NCI-H1436 treated with DMSO at 0.1 percent for 48 hours (cell line): ENCODE measurements around the gene MYOCOS.
"Not testable (repeated sequence)": the region's sequence is repeated elsewhere in the genome, so short reads cannot be mapped to it uniquely, and the experiment has no call there.

Experiments used
- DNase-seq: peaks from one replicate; lab custom pipeline; 2025; lab: John Stamatoyannopoulos, UW

The MYOCOS gene, protein sequence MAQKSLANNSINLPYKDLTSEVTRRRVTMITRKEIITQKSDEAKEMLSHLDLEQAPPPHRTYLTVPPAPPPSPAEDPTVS

DNA sequence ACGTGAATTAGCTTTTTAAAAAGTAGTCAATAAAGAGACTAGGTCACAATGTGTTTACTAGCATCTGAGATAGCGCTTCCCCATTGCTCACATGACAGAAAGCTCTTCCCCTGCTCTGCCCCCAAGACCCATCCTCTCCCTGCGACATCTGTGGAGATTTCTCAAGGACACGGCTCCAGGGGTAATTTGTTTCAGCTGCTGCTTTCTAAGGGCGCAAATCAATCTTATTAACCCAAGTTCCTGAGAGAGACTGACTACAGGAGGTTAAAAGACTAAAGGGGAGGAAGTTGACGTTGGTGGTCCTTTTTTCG lies at the start of gene MYOCOS:
TSS of gene MYOCOS (plus strand) at position 92 of the 311 bp plus-strand sequence. CDS start 1,641 bp downstream, outside the sequence.
- DNase-seq = no peak

DNA sequence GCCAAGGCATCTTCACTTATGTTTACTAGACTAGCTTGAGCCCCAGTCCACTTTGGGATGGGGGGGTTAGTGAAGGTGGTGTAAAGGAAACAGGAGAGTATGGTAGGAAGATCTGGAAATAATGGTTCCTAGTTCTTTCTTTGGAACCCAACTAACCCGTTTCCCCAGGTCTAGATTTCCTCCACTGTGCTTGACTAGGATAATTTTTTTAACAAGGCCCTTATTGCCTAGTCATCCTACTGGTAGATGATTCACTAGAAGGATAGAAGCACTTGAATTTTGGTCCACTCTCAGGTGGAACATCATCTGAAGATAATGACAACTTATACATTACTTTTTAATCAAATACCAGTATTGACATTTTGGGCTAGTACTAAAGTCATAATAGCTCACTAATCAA lies 45.9 kb upstream of the MYOCOS start:
- DNase-seq = no peak

DNA sequence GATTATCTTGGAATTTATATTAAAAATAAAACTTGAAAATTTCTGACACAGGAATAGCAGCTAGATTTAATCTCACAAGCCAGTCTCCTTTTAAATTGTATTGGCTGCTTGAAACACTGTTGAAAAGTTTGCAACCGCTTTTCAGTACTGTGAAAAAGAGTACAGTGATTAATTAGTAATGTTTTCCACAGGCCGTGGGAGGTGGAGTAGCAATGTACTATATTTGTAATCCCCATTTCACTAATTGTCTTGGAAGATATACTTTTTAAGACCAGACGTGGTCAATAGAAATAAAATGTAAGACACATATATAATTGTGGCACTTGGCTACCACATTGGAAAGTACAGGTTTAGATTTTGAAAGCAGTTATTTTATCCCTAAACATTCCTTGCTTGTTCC lies 40.8 kb upstream of the MYOCOS start:
- DNase-seq = no peak

DNA sequence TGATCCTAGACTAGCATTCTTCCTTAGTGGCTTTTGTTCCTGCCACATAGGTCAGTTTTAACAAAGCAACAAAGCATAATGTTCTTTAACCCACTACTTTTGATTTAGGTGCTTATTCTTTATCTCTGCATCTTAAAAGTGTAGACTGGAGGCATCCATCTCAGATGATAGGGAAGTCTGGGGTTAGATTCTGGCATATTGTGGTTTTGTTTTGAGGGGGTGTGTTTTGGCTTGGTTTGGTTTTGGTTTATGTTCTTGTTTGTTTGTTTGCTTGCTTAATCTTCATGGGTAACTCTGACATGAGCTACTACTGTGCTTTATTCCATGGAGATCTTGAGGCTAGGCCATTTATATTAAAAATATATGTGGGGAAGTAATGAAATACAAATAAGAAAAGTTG lies 40.3 kb upstream of the MYOCOS start:
- no peak for DNase-seq

DNA sequence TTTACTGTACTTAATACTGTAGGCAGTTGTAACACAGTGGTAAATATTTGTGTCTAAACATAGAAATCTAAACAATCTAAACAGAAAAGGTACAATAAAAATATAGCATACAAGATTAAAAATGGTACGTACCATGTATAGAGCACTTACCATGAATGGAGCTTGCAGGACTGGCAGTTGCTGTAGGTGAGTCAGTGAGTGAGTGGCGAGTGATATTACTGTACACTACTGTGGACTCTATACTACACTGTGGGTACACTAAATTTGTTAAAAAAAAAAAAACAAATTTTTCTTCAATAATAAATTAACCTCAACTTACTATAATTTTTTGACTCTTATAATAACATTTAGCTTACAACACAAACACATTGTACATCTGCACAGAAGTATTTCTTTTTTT lies 39.5 kb upstream of the MYOCOS start:
- no peak for DNase-seq

DNA sequence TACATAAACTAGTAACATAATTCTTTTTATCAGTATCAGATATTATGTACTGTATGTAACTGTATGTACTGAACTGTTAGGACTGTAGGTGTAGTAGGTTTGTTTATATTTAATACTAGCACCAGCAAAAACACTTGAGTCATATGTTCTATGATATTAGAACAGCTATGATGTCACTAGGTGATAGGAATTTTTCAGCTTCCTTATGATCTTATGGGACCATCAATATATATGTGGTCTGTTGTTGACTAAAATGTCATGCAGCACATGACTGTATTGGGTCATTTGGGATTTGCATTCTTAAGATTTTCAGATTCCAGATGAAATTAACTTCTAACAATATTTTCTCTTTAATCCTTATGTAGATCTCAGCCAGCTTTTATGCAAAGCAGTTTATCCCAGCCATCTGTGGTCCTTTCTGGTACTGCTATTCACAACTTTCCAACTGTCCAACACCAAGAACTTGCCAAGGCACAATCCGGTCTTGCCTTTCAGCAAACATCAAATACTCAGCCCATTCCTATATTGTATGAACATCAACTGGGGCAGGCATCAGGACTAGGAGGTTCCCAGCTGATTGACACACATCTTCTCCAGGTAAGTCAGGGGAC lies 38.3 kb upstream of the MYOCOS start:
- no peak for DNase-seq

DNA sequence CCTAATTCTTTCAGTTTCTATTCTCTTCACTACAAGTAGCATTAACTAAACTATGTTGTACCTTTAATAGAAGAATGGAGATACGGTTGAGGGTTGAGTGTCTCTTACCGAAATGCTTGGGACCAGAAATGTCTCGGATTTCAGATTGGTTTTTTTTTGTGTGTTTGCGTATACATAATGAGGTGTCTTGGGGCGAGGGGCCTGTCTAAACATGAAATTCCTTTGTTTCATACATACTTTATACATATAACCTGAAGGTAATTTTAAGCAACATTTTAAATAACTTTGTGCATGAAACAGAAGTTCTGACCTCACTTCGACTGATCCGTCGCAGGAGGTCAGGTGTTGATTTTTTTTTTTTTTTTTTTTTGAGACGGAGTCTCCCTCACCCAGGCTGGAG lies 36.3 kb upstream of the MYOCOS start:
- no peak for DNase-seq

DNA sequence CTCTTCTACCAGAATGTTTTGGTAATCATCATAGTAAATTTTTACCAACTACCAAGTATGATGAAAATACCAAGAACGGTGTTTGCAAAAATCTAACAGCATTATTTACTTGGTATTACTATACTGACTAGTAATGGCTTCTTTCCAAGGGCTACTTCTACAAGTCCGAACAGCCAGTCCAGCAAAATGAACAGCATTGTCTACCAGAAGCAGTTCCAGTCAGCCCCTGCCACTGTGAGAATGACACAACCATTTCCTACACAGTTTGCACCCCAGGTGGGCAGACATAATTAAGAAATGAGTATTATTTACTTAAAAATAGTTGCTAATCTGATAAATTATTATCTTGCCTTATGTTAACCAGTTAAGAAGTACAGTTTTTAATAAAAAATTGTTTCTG lies 33.8 kb upstream of the MYOCOS start:
- DNase-seq = no peak

DNA sequence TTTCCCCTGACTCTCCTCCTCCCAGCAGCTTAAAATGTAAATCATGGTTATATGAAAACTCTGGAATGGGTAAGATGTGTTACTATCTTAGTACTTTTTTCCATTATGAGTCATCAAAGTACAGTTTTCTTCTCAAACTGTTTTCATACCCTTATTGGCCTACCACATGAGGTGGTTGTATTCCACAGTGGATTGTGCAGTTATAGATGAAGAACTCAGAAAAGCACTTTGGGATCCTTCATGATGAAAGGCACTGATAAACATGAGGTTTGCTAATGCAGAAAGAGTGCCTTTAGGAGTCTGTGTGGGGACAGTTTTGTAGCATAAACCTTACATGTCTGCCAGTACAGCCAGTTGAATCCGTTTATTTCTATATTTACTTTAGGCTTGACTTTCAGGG lies 32.0 kb upstream of the MYOCOS start:
- DNase-seq = no peak

DNA sequence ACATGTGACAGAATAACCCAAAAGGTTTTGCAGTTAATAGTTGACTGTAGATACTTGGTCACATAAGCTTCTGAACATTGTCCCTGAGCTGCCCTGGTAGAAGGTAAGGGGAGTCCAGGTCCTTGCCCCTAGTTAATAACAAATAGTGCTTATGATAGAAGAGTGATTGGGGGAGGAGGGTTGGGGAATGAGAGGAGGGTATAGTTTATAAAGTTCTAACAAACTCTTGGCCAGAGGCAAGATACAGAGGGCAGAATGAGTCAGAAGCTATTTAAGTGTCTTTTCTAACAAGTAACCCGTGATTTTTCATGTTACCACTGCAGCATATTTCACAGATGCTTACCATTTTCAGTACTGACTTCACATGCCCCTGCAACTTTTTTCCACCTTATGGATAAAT lies 26.7 kb upstream of the MYOCOS start:
- DNase-seq = no peak

DNA sequence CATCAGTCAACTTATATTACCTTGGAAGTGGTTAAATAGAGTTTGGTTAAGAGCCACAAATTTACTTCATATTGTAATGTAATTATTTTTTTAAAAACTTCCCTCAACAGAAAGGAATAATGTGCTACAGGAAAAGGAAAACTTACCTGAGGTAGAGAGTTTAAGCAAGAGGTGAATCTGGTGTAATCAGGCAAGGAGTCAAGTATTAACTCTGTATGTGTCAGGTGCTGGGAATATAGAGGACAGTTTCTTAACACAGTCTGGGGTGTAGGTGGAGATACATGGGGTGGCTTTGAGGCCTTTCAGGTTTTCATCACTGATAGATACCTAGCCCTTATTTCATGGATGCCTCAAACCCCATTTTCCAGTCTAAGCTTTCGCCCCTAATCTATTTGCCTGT lies 25.9 kb upstream of the MYOCOS start:
- DNase-seq = no peak

DNA sequence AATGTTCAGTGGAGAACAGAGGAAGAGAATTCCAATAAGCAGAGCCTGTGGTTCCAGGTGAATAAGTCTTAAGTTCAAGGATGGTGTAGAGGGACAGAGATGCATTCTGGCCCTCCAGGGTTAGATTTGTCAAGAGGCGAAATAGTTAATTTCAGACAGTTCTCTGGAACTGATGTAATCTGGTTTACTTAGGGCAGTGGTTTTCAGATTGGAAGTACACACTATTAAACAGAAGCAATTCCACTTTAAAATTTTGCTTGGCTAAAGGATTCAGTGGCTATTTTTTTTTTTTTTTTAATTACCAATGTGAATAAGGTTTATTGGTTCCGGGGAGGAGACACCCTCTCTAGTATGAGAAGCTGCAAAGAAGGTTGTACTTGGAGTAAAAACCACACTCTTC lies 25.3 kb upstream of the MYOCOS start:
- no peak for DNase-seq

DNA sequence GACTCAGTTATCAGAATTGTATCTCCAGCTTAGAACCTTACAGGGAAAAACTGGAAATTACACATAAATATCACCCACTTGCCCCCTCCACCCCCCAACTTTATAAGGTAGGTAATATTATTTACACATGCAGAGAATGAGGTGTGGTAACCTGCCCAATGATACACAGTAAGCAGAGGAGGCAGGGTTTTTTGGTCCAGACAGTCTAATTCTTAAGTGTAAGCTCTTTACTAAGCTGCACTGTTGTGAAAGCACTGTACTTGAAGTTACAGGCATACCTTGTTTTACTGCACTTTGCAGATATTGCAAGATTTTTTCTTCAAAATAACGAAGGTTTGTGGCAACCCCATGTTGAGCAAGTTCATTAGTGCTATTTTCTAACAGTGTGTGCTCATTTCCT lies 24.8 kb upstream of the MYOCOS start:
- no peak for DNase-seq

DNA sequence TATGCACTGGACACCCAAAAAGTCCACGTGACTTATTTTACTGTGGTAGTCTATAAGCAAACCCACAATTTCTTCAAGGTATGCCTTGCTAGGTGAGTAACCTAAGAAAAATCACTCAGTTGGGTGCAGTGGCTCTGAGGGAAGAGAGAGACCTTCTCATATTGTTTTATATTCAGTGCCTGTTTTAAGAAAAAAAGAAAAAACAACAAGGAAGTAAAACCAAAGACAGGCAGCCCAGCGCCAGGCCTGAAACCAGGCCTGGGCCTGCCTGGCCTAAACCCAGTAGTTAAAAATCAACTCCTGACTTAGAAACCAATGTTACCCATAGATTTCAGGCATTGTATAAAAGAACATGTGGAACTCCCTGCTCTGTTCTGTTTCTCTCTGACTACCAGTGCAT lies 21.7 kb upstream of the MYOCOS start:
- not testable (repeated sequence) for DNase-seq

DNA sequence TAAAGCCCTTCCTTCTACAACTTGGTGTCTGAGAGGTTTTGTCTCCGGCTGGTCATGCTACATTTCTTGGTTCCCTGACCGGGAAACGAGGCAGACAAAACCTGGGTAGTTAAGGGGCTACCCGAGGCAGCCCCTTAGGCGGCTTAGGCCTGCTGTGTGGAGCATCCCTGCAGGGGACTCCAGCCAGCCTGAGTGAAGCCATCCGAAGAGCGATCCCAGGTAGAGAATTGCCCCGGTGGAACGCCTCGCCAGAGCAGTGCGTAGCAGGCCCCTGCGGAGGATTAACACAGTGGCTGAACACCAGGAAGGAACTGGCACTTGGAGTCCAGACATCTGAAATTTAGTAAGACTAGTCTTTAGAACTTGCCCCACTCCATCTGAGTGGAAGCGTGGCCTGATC lies 21.2 kb upstream of the MYOCOS start:
- DNase-seq = no peak

DNA sequence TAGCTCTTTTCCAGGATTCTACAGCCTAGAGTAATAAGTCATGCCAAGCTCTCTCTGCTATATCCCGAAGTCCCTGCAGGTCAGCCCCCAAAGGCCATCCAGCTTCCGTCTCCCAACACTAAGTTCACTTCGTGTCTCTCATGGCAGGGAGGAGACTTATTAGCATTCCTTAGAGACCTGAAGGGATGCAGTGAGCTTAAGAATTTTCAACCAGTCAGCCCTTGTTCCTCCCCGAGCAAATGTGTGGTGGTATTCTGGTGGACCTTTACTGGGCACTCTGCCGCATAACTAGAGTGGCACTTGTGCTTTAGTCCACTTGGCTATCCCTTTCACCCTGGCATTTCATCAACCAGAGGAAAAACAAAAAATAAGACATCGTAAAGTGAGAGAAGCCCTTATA lies 19.0 kb upstream of the MYOCOS start:
- DNase-seq = not testable (repeated sequence)

DNA sequence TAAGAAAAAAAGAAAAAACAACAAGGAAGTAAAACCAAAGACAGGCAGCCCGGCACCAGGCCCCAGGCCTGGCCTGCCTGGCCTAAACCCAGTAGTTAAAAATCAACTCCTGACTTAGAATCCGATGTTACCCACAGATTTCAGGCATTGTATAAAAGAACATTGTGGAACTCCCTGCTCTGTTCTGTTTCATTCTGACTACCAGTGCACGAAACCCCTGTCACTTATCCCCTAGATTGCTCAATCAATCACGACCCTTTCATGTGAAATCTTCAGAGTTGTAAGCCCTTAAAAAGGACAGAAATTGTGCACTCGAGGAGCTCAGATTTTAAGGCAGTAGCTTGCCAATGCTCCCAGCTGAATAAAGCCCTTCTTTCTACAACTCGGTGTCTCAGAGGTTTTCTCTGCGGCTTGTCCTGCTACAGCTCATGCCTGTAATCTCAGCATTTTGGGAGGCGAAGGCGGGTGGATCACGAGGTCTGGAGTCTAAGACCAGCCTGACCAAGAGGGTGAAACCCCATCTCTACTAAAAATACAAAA lies 15.6 kb upstream of the MYOCOS start:
- no peak for DNase-seq

DNA sequence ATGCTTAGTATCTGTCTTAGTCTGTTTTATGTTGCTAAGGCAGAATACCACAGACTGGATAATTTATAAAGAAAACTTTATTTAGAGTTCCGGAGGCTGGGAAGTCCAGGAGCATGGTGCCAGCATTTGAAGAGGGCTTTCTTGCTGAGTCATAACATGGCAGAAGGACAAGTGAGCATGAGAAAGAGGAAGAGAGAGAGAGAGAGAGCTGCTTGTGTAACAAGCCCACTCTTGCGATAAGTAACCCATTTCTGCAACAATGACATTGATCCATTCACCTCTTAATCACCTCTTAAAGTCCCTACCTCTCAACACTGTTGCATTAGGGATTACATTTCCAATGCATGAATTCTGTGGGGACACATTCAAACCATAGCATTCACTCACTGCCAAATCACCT lies 11.7 kb upstream of the MYOCOS start:
- no peak for DNase-seq

DNA sequence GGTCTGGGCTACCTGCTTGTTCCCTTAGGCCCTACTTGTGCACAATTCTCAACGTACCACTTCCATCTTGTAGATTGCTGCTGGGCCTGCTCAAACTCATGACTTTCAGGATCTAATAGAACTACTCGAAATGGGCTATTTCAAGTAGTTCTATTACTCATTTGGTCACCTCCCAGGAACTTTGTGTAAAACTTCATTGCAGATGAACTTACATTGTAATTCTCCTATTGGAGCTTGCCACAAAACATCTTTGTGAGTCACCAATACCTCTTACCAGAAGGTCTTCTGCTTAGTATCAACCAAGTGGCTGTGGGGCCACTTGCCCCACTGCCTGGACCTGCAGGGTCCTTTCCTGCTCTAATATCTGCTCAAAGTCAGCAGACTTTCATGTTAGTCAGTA lies 10.7 kb upstream of the MYOCOS start:
- no peak for DNase-seq

DNA sequence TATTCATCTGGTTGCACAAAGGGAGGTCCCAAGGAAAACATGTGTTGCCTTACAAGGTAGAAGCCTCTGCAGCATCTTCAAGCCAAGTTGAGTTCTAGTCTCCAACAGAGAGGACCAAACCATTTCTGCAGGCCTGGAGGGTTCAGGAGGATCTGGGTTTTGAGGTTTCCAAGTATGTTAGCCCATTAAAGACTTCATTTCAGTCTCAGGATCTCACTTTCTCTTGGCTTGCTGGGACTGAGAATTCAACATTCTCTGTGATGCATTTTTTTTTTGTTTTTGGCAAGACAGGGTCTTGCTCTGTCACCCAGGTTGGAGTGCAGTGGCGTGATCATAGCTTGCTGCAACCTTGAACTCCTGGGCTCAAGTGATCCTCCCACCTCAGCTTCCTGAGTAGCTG lies 8.8 kb upstream of the MYOCOS start:
- no peak for DNase-seq

DNA sequence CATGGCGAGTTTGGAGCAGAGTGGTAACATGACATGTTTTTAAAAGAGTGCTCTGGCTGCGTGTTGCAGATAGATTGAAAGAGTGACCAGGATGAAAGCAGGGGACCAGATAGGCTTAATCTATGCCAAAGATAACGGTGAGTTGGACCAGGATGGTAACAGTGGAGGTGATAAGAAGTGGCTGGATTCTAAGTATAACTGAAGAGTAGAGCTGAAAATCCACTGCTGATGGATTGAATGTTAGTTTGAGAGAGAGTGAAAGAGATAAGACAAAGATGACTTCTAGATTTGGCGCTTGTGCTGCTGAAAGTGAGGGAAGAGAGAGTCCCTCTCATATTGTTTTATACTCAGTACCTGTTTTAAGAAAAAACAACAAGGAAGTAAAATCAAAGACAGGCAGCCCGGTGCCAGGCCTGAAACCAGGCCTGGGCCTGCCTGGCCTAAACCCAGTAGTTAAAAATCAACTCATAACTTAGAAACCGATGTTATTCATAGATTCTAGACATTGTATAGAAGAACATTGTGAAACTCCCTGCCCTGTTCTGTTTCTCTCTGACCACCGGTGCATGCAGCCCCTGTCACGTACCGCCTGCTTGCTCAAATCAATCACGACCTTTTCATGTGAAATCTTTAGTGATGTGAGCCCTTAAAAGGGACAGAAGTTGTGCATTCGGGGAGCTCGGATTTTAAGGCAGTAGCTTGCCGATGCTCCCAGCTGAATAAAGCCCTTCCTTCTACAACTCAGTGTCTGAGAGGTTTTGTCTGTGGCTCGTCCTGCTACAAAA lies 6.7 kb upstream of the MYOCOS start:
- not testable (repeated sequence) for DNase-seq

DNA sequence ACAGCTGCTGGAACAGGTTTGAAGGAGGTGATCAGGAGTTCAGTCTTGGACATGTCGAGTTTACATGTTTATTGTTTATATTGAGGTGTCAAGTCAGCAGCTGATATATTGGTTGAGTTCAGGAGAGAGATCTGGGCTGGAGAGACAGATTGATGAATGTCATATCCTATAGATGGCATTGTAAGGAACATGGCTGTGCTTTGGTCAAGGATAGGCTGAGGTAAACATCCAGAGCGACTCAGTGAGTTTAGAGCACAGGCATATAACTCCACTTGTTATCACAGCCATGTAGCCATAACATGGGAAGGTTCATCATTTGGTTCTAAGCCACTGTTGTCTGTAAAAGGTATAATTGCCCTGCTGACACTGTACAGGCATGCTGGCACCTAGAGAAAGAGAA lies 5.5 kb upstream of the MYOCOS start:
- no peak for DNase-seq

DNA sequence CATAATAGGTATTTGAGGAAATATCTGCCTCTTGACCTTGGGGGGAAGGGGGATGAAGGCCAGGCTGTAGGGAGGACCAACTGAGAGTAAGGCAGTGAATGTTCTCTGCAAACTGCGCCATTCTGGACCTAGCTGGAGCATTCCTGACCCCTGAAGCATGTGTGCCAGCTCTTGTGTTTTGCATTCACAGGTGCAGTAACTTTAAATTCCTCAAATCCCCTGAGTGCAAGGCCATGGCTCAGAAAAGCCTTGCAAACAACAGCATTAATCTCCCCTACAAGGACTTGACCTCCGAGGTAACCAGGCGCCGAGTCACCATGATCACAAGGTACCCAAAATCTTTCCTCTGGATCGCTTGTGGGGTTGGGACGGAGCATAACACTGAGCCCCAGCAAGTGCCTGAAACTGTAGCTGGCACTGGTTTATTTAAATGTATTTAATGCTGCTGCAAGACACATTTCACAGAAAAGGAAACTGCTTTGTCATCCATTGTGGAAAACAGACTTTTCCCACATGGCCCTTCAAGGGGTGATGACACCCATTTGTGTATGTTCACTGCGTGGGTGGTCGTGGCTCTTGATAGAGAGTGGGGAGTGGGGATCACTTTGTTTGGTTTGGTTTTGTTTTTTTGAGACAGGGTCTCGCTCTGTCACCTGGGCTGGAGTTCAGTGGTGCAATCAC lies 1.7 kb downstream of the MYOCOS start:
- DNase-seq = no peak
